ENCODE measurements around the gene SOS1.
"Not testable (repeated sequence)": the region's sequence is repeated elsewhere in the genome, so short reads cannot be mapped to it uniquely, and the experiment has no call there.

The SOS1 gene

DNA sequence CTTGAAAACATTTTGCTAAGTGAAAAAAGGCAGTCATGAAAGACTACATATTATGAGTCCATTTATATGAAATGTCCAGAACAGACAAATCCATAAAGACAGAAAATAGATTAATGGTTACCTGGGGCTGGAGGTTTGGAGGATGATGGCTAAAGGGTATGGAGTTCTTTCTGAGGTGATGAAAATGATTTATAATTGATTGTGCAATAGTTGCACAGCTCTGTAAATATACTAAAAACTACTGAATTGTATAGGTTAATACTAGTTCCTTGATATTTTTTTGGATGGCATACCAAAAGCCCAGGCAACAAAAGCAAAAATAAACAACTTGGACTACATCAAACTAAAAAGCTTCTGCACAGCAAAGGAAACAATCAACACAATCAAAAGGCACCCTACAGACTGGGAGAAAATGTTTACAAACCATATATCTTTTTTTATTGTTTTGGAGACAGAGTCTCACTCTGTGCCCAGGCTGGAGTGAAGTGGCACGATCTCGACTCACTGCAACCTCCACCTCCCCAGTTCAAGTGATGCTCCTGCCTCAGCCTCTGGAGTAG is 21.5 kb downstream of the SOS1 start:
- DNase-seq: no peak

- DNase-seq: no peak
These were observed 25.2 kb downstream of the SOS1 start for GRCh38 chr2:39095624-39096023.

DNA sequence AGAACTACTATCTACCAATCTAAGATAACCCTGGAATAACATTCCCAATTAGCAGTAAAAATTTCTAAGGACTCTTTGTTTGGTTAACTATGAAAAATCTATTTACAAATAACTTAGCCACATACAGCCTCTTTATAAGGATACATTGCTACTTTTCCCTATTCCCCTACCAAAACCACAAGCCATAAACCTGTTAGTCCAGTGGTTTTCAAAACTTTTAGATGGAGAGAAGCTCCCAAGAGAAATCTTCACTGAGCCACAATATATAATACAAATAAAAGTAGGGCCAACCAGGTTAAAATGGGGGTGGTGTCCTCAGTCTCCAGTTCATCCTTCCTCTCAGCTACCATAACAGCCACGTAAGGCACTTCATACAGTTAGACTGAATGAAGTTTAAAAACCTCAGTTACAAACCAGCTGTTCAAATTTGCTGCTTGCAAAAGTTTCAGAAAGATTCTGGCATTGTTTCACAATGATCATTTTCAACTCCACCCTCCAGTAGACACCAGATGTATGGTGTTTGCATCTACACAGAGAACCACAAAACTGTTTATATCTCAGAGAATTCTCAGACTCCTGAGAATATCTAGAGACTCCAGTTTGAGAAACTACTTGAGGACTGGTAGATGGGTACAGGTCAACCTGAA is 26.0 kb downstream of the SOS1 start:
- no peak for DNase-seq

DNA sequence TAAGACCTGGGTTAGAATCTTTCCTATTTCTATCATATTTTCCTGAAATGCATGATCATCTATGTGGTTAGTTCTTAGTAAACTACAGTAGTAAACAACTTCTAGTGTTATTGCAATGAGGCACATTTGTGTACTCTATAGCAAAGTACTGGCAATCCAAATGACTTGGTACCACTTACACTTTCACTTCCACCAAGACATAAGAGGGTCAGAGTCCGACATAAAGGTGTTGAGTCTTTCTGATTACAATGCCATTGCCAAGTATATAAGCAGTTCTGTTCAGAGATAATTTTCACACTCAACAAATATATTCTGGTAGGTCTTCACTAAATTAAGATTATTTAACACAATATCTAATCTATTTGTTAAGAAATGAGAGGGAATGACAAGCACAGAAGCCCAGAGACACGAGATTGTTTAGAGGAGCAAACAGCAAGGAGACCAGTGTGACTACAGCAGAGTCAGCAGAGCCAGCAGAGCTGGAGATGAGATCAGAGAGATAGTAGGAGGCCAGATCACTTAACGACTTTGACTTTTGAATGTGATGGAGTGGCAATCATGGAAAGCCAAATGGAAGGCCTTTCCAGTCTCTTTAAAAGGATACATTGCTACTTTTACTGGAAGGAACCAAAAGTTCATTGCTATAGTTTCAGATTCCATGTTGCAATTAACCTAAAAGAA is 27.5 kb downstream of the SOS1 start:
- DNase-seq: no peak

DNA sequence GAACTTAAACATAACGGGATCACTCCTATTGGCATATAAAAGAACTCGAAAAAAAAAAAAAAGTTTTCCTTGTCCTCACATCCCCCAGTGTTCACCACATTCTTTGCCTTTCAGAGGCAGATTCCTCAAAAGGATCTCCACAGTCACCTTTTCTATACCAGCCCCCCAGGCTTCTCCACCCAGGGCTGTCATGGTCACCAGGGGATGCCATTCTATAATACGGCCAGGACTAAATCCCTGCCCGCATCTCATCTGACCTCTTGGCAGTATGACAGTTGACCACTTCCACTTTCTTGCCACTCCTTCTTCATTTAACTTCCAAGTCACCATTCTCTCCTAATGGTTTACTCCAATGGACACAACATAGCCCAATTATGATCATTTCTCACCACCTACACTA is 29.3 kb downstream of the SOS1 start:
- no peak for DNase-seq

DNA sequence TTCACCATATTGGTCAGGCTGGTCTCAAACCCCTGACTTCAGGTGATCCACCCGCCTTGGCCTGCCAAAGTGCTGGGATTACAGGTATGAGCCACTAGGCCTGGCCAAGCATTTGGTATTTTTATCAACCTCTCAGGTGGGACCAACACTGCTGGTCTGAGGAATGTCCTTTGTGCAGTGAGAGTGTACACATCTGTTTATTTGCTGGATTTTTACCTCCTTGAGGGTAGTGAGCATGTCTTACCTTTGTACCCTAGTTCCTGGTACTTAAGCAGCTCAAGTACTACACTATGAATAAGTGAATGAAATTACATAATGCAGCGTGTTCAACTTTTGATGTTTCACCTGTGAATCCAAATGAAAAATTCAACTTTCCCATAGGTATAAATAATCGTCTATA is 29.8 kb downstream of the SOS1 start:
- no peak for DNase-seq

DNA sequence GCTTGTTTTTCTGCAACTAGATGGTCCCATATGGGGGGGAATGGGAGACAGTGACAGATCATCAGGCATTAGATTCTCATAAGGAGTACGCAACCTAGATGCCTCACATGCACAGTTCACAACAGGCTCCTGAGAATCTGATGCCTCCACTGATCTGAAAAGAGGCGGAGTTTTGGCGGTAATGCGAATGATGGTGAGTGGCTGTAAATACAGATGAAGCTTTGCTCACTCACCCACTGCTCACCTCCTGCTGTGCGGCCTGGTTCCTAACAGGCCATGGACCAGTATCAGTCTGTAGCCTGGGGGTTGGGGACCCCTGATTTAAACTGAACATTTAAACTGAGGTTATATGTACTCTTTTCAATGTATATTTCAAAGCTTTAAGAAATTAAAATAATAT is 40.7 kb downstream of the SOS1 start:
- no peak for DNase-seq

DNA sequence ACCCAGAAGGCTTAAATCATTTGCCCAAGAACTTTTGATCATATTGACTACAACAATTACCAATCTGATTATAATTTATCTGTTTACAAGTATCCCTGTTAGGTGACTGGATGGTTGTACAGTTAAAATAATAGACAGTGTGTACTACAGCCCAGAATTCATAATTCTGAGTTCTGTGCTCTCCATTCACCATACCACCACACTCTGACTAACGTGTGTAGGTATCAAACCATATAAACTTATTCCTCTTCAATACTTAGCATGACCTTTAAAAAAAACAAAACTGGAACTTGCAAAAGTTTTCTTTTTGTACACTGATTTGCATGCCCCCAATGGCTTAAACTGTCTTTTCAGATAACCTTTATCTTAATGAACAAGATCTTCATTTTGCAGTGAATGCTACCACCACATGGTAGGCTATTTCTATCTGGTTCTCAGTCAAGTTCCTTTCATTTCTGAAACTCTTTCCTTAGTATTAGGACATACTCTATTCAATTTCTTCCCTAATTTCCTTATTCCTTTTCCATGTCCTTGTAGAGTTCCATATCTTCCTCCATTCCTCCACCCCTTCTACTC is 50.9 kb downstream of the SOS1 start:
- no peak for DNase-seq

DNA sequence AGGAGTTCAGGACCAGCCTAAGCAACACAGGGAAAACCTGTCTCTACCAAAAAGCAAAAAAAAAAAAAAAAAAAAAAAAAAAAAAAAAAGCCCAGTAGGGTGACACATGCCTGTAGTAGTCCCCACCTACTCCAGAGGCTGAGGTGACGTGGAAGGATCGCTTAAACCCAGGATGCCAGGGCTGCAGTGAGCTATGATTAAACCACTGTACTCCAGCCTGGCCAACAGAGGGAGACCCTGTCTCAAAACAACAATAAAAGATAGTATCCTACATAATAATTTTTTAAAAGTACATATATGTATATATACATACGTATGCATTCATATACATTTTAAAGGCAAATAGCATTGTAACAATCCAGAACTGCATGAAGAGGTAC is 51.7 kb downstream of the SOS1 start:
- DNase-seq: no peak

DNA sequence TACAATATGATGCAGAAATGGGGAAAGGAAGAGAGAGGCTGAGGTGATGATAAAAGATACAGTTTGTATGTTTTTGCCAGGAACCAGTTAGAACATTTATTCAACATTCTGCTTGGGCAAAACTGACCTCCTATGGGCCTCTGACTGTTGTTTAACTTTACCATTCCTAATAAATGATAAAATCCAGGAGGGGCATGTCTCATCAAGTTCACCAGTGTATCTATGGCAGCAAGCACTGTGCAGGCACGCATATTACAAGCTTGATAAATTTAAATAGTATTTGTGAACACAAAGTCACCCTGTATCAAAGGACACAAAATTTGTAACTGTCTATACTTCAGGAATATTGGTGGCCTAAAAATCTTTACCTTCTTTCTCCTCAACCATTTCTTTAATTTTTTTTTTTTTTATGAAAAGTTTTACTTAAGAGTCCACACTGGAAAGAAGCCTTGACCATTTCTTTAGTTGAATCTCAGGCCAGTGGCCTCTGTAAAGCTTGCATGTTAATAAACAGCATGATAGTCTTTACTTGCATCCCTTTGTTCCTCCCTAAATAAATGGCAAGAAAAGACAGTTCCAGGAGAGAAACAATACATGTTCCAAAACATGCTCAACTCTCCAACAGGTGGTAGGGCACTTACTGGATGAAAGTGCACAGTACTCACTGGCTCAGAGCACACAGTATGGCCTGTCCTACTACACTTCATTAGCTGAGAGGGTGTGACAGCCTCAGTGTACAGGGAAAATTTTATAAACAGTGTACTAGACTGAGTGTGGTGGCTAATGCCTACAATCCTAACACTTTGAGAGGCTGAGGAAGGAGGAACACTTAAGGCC is 52.3 kb downstream of the SOS1 start:
- DNase-seq: no peak

- DNase-seq: no peak
These were observed 55.2 kb downstream of the SOS1 start for GRCh38 chr2:39065616-39066015.

- no peak for DNase-seq
These were observed 58.5 kb downstream of the SOS1 start for GRCh38 chr2:39062320-39062719.

- no peak for DNase-seq
These were observed 59.6 kb downstream of the SOS1 start for GRCh38 chr2:39061280-39061679.

- DNase-seq: no peak
These were observed 61.4 kb downstream of the SOS1 start for GRCh38 chr2:39059366-39059952.

GRCh38 chr2:39058101-39058500 is 62.8 kb downstream of the SOS1 start:
- no peak for DNase-seq

GRCh38 chr2:39052665-39053064 is 68.2 kb downstream of the SOS1 start:
- DNase-seq: not testable (repeated sequence)

GRCh38 chr2:39050109-39050508 is 70.7 kb downstream of the SOS1 start:
- DNase-seq: no peak

DNA sequence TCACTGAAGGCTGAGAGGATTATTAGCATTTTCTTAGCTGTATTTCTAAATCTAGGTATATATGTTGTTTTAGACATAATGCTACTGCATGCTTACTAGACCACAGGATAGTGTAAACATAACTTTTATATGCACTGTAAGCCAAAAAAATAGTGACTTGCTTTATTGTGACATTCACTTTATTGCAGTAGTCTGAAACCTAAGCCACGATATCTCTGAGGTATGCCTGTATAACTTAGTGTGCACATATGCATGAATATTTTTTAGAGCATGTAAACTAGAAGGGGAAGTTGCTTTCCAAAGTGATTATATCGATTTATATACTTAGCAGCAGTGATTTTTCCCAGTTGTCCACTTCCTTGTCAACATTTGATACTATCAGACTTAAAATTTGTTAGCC is 81.8 kb downstream of the SOS1 start:
- DNase-seq: no peak

DNA sequence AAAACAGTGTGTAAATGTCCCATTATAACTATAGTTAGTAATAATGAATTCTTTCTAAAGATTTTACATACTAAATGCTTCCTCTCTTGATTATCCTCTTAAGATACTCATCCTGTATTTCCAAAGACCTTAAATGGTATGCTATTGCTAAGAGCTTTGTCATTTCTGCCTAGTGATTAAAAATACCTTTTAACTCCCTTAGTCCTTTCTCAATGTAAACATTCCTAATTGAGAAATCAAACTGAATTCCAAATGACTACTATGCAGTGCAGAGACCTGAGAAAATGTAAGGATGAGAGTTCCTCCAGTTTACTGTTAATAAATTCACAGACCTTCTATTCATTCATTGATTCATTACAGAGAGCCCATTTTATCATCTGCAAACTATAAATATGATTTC is 86.9 kb downstream of the SOS1 start:
- DNase-seq: no peak

GRCh38 chr2:39027421-39027820 is 93.4 kb downstream of the SOS1 start:
- no peak for DNase-seq

DNA sequence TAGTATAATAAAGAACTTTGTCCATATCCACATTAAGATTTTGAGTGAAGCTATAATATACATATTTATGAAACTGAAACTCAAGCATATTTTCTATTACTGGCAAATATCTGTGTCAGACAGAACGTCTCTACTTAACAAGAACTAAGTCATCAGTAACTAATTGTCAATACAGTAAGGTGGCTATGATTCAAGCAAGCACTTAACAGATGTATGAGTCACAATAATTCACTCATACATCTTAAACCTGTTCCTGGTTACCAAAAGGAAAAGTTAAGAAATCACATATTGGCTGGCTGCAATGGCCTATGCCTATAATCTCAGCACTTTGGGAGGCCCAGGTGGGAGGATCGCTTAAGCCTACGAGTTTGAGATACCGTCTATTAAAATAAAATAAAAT is 96.0 kb downstream of the SOS1 start:
- DNase-seq: no peak

DNA sequence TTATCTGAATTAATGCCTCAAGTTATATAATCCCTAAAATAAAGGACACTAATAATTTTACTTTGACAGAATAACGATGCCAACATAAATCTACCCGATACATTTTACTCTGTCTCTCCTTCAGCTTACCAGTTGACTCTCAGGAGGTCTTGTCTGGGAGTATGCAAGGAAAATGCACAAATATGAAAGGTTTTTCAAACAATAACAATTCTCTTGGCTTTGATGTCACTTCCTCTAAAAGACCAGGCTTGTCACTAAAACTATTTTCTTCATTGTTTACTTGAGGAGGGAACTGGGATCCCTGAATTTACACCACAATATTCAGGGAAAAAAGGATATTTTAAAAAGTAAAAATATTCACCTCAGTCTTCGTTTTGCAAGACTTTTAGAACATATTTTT is 97.2 kb downstream of the SOS1 start:
- DNase-seq: no peak

DNA sequence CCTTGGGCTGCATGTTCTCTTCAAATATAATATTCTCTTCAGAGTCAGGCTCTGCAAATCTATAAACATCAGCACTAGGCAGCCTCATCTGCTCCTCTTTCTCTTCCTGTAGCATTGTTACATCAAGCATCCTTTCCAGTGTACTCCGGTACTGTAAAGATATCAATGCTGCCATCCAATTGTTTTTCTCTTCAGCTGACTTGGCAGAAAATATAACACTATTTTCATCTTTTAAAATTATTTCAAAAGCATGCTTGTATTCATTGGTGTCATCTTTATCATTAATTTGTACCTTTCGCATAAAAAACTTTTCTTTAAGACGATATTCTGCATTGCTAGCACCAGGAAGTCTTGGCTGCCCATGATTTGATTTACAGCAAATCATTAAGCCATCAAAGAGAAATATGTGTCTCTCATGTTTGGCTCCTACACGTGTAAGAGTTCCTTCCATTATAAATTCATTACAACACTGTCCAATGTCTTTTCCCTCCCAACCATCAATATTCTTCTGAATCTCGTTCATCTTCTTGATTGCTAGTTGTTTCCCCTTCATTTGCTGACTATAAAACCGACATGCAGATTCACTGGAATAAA is 98.1 kb downstream of the SOS1 start:
- no peak for DNase-seq

All from left hindlimb (tissue), 1 donor.